ENCODE measurements around the gene FRA10AC1. TPM values are rescaled to one million over a fixed set of nuclear protein-coding genes. Genes with fewer than 3 reads are reported as not detected.

Gene FRA10AC1, protein sequence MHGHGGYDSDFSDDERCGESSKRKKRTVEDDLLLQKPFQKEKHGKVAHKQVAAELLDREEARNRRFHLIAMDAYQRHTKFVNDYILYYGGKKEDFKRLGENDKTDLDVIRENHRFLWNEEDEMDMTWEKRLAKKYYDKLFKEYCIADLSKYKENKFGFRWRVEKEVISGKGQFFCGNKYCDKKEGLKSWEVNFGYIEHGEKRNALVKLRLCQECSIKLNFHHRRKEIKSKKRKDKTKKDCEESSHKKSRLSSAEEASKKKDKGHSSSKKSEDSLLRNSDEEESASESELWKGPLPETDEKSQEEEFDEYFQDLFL
- total RNA-seq, result 4.5 and 6.7 TPM in 2 replicates

DNA sequence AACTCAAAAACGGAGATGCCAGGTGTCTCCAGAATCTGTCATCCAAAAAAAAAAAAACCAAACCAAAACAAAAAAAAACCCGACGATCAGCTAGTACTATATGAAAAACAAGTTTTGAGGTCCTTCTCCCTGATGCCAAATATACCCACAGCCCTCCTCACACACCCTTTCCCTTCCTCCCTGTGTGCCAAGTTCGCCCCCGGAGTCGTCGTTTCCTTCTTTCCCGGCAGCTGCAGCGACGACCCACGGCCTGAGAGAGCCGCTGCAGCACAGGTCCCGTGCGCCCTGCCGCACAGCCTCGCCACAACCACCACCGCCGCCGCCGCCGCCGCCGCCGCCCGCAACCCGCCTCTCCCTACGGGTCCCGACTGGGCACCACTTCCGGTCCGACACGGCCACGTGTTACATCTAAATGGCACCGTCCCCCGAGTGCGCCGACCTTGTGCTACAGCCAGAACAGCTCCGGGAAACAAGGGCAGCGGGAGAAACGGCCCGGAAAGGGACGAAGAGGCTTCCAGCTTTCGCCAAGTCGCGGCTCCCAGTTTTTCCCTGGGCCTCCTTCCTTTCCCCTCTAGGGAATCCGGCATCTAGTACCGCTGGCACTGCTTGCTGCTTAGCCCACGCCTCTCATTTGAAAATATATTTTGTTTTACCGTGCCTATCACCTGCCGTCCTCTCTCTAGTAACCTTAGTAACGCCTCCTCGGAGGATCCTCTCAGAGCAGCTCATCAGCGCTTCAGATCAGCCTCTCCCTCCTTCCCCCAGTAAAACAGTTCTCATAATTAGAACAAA lies at the start of gene FRA10AC1:
Gene FRA10AC1, minus strand, starts transcription at position 383 of the 792 bp plus-strand sequence. CDS start 2,486 bp downstream, outside the sequence.

Other genes with a start within 250 kb of the FRA10AC1 start
- 34.6 and 103 TPM in 2 replicates for gene MYOF, start 220.3 kb downstream of the FRA10AC1 start, total RNA-seq
- 8.3 and 39.0 TPM in 2 replicates for gene CEP55, start 206.0 kb downstream of the FRA10AC1 start, total RNA-seq
- not detected in 2 replicates for gene FFAR4, start 135.9 kb downstream of the FRA10AC1 start, total RNA-seq
- gene RBP4, start 101.4 kb downstream of the FRA10AC1 start, total RNA-seq, result 3.5 TPM in 1 of 2 replicates, not detected in the other
- not detected in 2 replicates for gene PDE6C, start 90.1 kb downstream of the FRA10AC1 start, total RNA-seq
- gene LGI1, start 55.3 kb upstream of the FRA10AC1 start, total RNA-seq, result not detected in 2 replicates
- 3.7 and 3.8 TPM in 2 replicates for gene SLC35G1, start 191.4 kb upstream of the FRA10AC1 start, total RNA-seq